Mammary epithelial cell (primary cell): ENCODE data around the gene NOP9.

Experiments used
- CTCF ChIP-seq, 2 donors: IDR thresholded peaks in 1 of 2; conservative IDR thresholded peaks in 1 of 2; 2 replicates each; pipeline ENCODE4 v1.5.1; 2011 to 2012; ENCODE audit warnings: inconsistent platforms in 2 of 2, low read length in 2 of 2, mild to moderate bottlenecking in 2 of 2, control low read depth in 1 of 2, low read depth in 1 of 2; ENCODE audit not compliant: insufficient read depth in 1 of 2; ENCODE audit errors: extremely low read depth in 1 of 2
- EZH2 ChIP-seq: IDR thresholded peaks from 2 replicates; pipeline ENCODE4 v1.6.1; 2012; ENCODE audit warnings: low read length, inconsistent platforms, borderline replicate concordance

- no peak for TF ChIP-seq EZH2
- TF ChIP-seq CTCF (conservative IDR thresholded peaks at IDR 0.05 in 1 of 2, IDR thresholded peaks at IDR 0.05 in 1 of 2; ENCODE audit: extremely low read depth in 1 of 2, insufficient read depth in 1 of 2, low read depth in 1 of 2, low read length in 2 of 2) = no peak
Observed at GRCh38 chr14:24312736-24313507, 13.3 kb downstream of the NOP9 start.
